Neural cell (in vitro differentiated cells): Measurements from ENCODE around the gene DERA. TPM values are rescaled to one million over a fixed set of nuclear protein-coding genes. Genes with fewer than 3 reads are reported as not detected.
A peak's percentile ranks its signal among the peaks of the same experiment; 100 is the strongest.

Source experiments
- H2AFZ ChIP-seq: fragments of 200-600, 300-800 bp; sonication (generic), shearing (Covaris generic); 2 replicates; pipeline ENCODE4 v1.6.0; 2014; ENCODE audit warnings: low read depth, mild to moderate bottlenecking, antibody characterized with exemption, low read length, moderate library complexity
- H3F3A ChIP-seq: fragments of 200-600 bp; shearing (Covaris generic); 2 replicates; pipeline ENCODE4 v1.6.1; 2016; ENCODE audit warnings: mild to moderate bottlenecking, moderate library complexity, mixed read lengths, antibody characterized with exemption, low read length; ENCODE audit not compliant: insufficient read depth, poor library complexity, severe bottlenecking
- H3K27ac ChIP-seq: fragments of 200-600, 300-800 bp; sonication (generic), shearing (Covaris generic); 2 replicates; pipeline ENCODE4 v1.5.1; 2014; ENCODE audit warnings: mild to moderate bottlenecking, low read length, moderate library complexity
- H3K27me3 ChIP-seq: fragments of 300-800, 200-600 bp; sonication (generic), shearing (Covaris generic); 2 replicates; pipeline ENCODE4 v1.6.0; 2014; ENCODE audit warnings: mild to moderate bottlenecking, low read depth, low read length, moderate library complexity; ENCODE audit not compliant: insufficient read depth
- H3K36me3 ChIP-seq: fragments of 300-800, 200-600 bp; sonication (generic), shearing (Covaris generic); 2 replicates; pipeline ENCODE4 v1.5.1; 2014; ENCODE audit warnings: mild to moderate bottlenecking, antibody characterized with exemption, low read length, moderate library complexity; ENCODE audit not compliant: insufficient read depth
- H3K4me2 ChIP-seq: fragments of 300-800, 200-600 bp; sonication (generic), shearing (Covaris generic); 2 replicates; pipeline ENCODE4 v1.6.0; 2014; ENCODE audit warnings: mild to moderate bottlenecking, low read length
- H3K4me3 ChIP-seq: fragments of 300-800, 200-600 bp; sonication (generic), shearing (Covaris generic); 2 replicates; pipeline ENCODE4 v1.5.1; 2014; ENCODE audit warnings: mild to moderate bottlenecking, low read length, moderate library complexity
- H3K79me2 ChIP-seq: fragments of 200-600 bp; shearing (Covaris generic); replicated peaks from 2 replicates; pipeline ENCODE4 v1.6.0; 2014; ENCODE audit warnings: mild to moderate bottlenecking, low read length, moderate library complexity; ENCODE audit not compliant: insufficient read depth
- H3K9ac ChIP-seq: fragments of 300-800, 200-600 bp; sonication (generic), shearing (Covaris generic); 2 replicates; pipeline ENCODE4 v1.6.1; 2016; ENCODE audit warnings: mild to moderate bottlenecking, low read length, mixed read lengths
- H3K9me2 ChIP-seq: fragments of 200-600 bp; shearing (Covaris generic); 2 replicates; pipeline ENCODE4 v1.6.1; 2016; ENCODE audit warnings: mild to moderate bottlenecking, low read length, mixed read lengths; ENCODE audit not compliant: insufficient read depth
- H3K9me3 ChIP-seq: fragments of 200-600, 300-800 bp; sonication (generic), shearing (Covaris generic); 2 replicates; pipeline ENCODE4 v1.6.1; 2016; ENCODE audit warnings: mild to moderate bottlenecking, mixed run types, low read length, moderate library complexity, mixed read lengths
- H4K20me1 ChIP-seq: fragments of 200-600 bp; shearing (Covaris generic); 2 replicates; pipeline ENCODE4 v1.6.1; 2016; ENCODE audit warnings: mild to moderate bottlenecking, mixed run types; ENCODE audit not compliant: insufficient read depth
- CTCF ChIP-seq: fragments of 450-650 bp; IDR thresholded peaks from 2 replicates; pipeline ENCODE4 v1.5.1; 2014; ENCODE audit warnings: antibody characterized with exemption, mild to moderate bottlenecking, moderate library complexity; ENCODE audit not compliant: poor library complexity, severe bottlenecking
- EP300 ChIP-seq: fragments of 450-650 bp; conservative IDR thresholded peaks from 2 replicates; pipeline ENCODE4 v1.6.1; 2014; ENCODE audit warnings: antibody characterized with exemption, mild to moderate bottlenecking, moderate library complexity; ENCODE audit not compliant: poor library complexity, severe bottlenecking
- EZH2 ChIP-seq: fragments of 200-600, 300-800 bp; shearing (Covaris generic), sonication (generic); IDR thresholded peaks from 2 replicates; pipeline ENCODE4 v1.6.1; 2014; ENCODE audit warnings: antibody characterized with exemption, low read length, borderline replicate concordance, mild to moderate bottlenecking; ENCODE audit not compliant: insufficient read depth, poor library complexity, severe bottlenecking
- MXI1 ChIP-seq: fragments of 450-650 bp; conservative IDR thresholded peaks from 2 replicates; pipeline ENCODE4 v1.6.1; 2014; ENCODE audit warnings: antibody characterized with exemption, mild to moderate bottlenecking; ENCODE audit not compliant: poor library complexity, severe bottlenecking
- POLR2AphosphoS5 ChIP-seq: IDR thresholded peaks from 2 replicates; pipeline ENCODE4 v1.6.1; 2012
- RAD21 ChIP-seq: fragments of 450-650 bp; conservative IDR thresholded peaks from 2 replicates; pipeline ENCODE4 v1.6.1; 2014; ENCODE audit warnings: antibody characterized with exemption, mild to moderate bottlenecking, moderate library complexity
- REST ChIP-seq: IDR thresholded peaks from 2 replicates; pipeline ENCODE4 v1.6.1; 2012; ENCODE audit warnings: borderline replicate concordance
- SMC3 ChIP-seq: fragments of 450-650 bp; conservative IDR thresholded peaks from 2 replicates; pipeline ENCODE4 v1.6.1; 2014; ENCODE audit warnings: antibody characterized with exemption, mild to moderate bottlenecking, moderate library complexity; ENCODE audit not compliant: poor library complexity
- TAF1 ChIP-seq: IDR thresholded peaks from 2 replicates; pipeline ENCODE4 v1.6.1; 2012; ENCODE audit warnings: low read depth
- polyA plus RNA-seq: library from polyadenylated mRNA; depleted of rRNA; stranded (reverse); fragments of >200 nt; gene quantifications from 2 replicates; pipeline ENCODE4 v1.2.3, GENCODE V29; 2014

Gene DERA
- polyA plus RNA-seq, 1 donor from 2014 or later, result 7.7 TPM

GRCh38 chr12:15977999-15978951 is 67.1 kb downstream of the DERA start:
- no peaks in the 10 kb centered on the region for H3K9me3 ChIP-seq
- H3K36me3 ChIP-seq, result no peaks in the 10 kb centered on the region
- H2AFZ ChIP-seq, result no peak overlapping the region
- no peaks in the 10 kb centered on the region for H3K79me2 ChIP-seq
- peak; percentile 64 for TF ChIP-seq EP300
- TF ChIP-seq TAF1, result no peak
- H3K27ac ChIP-seq, result no peak overlapping the region
- no peaks in the 10 kb centered on the region for H3K9me2 ChIP-seq
- no peak overlapping the region for H3K9ac ChIP-seq
- H3K27me3 ChIP-seq, result no peaks in the 10 kb centered on the region
- no peak overlapping the region for H3K4me3 ChIP-seq
- no peak overlapping the region for H3K4me2 ChIP-seq
- H3F3A ChIP-seq, result no peaks in the 10 kb centered on the region
- no peaks in the 10 kb centered on the region for H4K20me1 ChIP-seq

DNA sequence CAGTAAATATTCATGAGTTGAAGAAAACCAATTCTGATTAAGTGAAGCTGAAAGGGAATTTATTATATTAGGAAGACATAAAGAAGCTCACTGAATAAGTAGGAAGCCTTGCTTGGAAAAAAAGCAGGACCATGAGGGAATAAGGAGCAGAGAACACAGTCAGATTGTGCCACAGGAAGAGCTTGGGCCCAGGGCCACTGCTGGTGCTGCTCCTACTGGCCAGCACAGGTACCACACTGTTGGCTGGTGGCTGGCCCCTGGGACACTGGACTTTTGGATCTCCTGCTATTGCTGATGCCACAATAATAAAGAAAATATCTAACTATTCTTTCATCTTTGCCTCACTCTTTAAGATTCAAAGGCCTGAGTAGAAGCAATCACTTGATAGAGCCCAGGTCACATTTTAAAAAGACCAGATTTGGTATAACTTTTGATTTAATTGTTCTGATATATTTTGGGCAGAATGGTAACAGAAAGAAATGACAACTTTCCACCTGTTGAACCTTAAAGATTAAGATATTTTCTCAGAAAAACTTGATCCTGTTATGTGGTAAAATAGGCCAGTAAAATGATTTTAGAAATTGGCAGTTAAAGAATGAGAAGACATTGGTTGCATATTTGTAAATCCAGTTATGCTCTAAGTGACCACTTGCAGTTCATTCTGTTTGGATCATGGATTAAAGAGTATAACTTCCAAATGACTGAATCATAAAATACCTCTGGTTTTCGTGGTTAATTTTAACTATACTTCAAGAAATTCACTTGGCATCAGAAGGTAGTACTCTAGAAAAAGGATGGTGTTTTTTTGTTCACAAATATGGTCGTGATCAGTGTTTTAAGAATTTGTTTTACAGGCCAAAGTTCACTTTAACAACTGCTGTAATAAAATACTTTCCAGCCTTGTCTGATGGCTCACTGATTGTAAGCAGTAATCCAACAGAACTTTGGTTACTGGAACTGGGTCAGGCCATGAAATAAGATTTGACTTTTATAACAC is 68.3 kb downstream of the DERA start:
- Histone ChIP-seq H3K4me2 (no peak overlapping the region), H3K36me3 (no peaks in the 10 kb centered on the region), H3F3A (no peaks in the 10 kb centered on the region), H3K9me3 (no peaks in the 10 kb centered on the region), H3K79me2 (no peaks in the 10 kb centered on the region), H3K9ac (no peak overlapping the region), H2AFZ (no peak overlapping the region), H3K4me3 (no peak overlapping the region), H3K9me2 (no peaks in the 10 kb centered on the region), H4K20me1 (no peaks in the 10 kb centered on the region), H3K27me3 (no peaks in the 10 kb centered on the region), H3K27ac (no peak overlapping the region)
- TF ChIP-seq CTCF (no peak), REST (no peak), RAD21 (no peak), EP300 (no peak), EZH2 (no peak), MXI1 (no peak), POLR2AphosphoS5 (no peak), TAF1 (no peak), SMC3 (no peak)
